D721Med (cell line): ENCODE measurements around the gene AFF3.

Experiments
- DNase-seq: peaks from one replicate; pipeline ENCODE4 v3.0.0; 2011; ENCODE audit warnings: low spot score; ENCODE audit not compliant: insufficient read length
- FAIRE-seq: peaks from 2 replicates; lab custom pipeline; 2011; peaks lifted over from hg19 to GRCh38; lab: Jason Lieb, UNC
- CTCF ChIP-seq: IDR thresholded peaks from 2 replicates; pipeline ENCODE4 v1.5.1; 2012; ENCODE audit warnings: mild to moderate bottlenecking, control low read depth; ENCODE audit not compliant: insufficient read depth; ENCODE audit errors: missing control alignments

Gene AFF3

GRCh38 chr2:100136310-100136709 is 6.1 kb downstream of the AFF3 start:
- FAIRE-seq (no peak), DNase-seq (no peak)
- TF ChIP-seq CTCF: no peak

DNA sequence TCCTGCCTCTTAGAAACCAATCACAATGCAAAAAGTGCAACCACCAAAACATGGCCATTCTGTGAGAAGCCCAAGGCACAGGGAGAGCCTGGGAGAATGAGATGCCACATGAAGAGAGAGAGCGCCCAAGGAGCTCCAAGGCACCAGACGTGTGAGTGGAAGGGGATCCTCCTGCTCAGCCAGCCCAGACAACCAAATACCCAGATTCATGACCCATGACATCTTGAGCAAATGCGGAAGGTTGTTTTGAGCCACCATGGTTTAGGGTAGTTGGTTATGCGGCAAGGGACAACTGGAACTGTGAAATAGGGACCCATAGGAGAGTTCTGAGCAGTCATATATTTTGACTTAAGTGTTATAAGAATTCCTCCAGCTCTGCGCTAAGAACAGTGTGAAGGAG is 7.0 kb downstream of the AFF3 start:
- FAIRE-seq (no peak), DNase-seq (no peak)
- no peak for TF ChIP-seq CTCF

DNA sequence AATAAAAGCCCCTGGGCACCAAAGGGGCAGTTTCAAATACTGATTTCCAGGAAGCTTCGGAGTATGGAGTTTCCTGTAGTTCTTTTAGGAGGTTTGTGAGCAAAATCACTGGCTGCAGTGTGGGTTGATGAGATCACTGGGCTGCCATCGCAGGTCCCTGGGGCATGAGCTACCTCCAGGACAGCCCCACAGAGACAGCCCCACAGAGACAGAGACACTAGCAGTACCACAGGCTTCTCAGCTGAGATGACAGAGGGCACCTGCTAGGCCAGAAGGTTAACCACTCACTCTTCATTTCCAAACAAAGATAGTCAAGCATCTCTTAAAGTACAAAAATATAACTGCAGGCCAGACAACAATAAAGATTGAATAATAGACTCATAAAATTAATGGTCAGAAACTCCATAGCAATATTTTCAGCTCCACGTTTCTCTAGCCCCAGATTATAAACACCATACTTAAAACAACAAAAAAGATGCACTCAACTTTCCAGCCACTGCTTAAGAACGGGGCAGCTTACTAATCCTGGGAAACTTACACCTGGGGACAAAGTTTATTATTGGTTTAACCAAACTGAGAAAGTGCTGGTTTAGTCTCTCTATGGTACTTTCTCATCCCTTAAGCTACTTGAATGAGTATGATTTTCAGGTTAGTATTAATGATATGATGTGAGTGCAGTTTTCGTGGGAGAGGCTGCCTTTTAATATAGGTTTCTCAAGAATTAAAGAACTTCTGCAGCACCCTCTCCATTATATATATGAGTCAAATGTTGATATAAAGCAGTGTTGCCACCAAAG is 11.6 kb downstream of the AFF3 start:
- TF ChIP-seq CTCF: no peak
- DNase-seq (no peak), FAIRE-seq (no peak)

DNA sequence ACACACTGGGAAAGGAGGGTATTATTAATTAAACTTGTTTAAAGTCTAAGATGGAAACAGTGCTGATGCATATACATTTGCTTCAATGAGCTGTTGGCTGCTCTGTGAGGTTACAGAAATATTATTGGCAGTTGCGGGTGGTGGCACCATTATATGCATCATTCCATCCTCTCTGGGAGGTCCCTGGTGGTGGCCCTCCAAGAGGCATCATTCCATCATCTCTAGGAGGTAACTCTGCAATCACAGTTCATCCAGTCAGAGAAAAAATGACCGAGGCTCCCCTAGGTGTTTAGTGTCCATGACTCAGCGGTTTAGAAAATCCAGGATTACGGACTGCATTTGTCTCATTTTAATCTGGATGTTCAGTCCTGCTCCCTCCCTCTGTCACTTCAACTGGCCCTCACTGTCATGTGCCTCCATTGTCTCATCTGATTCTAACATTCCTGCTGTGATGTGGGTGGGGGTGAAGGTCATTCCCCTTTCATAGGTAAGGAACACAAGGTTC is 15.4 kb downstream of the AFF3 start:
- DNase-seq: no peak
- FAIRE-seq: no peak
- no peak for TF ChIP-seq CTCF

GRCh38 chr2:100126201-100126600 is 16.2 kb downstream of the AFF3 start:
- DNase-seq: no peak
- no peak for TF ChIP-seq CTCF

DNA sequence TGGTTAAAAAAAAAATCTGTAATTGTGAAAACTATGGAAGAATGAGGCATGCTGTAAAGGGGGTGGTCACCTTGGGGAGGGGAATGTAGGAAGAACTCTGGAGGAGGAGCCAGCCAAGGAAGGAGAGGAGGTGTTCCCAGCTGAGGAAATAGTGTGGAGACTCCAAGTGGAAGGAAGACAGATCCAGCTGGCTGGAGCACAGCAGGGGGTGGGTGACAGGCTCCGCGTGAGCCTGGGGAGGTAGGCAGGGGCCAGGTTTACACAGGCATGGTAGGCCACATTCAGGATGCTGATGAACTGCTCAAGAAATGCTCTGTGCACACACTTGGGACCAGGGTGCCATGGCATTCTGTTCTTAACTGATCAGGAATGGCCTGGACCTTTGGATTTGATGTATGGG is 16.8 kb downstream of the AFF3 start:
- FAIRE-seq: no peak
- no peak for TF ChIP-seq CTCF

More at GRCh38 chr2:100126201-100126600, 16.2 kb downstream of the AFF3 start:
- no peak for FAIRE-seq

DNA sequence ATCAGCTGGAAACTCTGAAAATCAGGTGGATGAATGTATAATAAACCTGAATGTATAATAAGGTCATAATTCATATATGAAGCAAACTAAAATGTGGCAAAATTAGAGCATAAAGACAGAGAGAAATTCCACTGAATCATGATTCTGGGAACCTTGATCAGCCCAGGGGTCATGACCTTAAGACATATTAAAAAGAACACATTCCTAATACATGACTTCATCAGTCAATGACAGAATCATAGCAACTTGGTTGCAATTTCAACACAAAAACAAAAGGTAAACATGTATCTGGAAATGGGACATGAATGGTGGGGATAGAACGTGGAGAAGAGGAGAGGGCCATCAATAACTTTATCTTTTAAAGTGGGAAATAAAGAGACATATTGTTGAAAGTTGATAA is 17.6 kb downstream of the AFF3 start:
- no peak for FAIRE-seq
- TF ChIP-seq CTCF: no peak
- DNase-seq: no peak

More for the DNA sequence above, 16.8 kb downstream of the AFF3 start:
- DNase-seq: no peak
